Stimulated activated CD4-positive, alpha-beta T cell treated with anti-CD3 and anti-CD28 coated beads, Interleukin-2, amount 100 ng/mL, for 24 hours (primary cell): Measurements from ENCODE around the gene VAC14.

Experiments
- DNase-seq, 2 donors: peaks; one replicate each; pipeline ENCODE4 v3.0.0-alpha.2; 2020

Gene VAC14

DNA sequence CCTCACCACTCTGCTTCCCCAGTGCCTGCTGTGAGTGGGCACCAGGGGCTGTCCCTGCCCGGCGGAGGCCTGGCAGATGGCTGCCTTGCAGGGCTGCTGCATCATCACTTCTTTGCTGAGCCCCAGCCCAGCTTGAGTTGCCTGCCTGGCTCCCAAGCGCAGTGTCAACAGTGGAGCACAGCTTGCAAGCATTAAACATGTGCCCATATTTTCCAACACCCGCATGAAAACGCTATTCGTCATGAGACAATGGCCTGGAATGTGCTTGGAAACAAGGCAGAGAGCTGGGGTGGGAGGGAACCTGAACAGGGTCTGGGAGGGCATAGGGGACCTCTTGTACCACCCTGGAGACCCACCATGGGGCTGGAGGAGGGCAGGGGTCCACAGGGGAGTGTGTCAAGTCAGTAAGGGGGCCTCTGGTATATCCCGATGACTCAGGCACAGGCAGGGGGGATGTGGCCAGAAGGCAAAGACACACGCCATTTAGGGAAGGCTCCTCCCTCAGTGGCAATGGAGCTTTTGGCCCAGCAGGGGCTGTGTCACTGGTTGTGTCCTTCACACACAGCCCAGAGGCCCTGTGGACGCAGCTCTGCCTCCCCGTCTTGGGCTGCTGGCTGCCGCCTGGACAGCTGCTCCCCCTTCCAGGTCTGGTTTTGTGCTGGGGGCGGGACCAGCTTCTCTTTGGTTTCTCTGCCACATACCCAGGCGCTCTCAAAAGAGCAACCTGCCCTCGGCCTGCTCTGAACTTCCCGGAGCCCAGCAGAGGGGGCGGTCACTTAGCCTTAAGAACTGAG is 97.7 kb downstream of the VAC14 start:
- DNase-seq, result no peak

DNA sequence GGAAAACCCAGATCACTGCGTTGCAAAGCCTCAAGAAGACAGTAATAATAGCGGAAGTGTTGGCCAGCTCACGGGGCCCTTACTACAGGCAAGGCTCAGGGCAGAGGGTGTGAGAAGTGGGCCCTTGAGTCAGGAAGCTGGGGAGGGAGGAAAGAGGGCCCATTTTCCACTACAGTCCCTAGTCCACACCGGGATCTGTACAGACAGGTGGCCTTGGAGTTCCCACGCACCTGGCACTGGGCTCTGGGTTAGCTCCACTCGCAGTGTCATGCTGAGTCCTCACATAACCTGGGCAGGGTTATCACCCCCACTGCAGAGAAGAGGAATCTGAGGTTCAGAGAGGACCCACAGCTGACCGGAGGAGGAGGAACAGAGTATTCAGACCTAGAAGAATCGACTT is 98.3 kb downstream of the VAC14 start:
- no peak for DNase-seq

- DNase-seq, result no peak
Observed at GRCh38 chr16:70701998-70702397, 99.0 kb downstream of the VAC14 start.

GRCh38 chr16:70701596-70701995 is 99.4 kb downstream of the VAC14 start:
- no peak for DNase-seq

- no peak for DNase-seq
Observed at GRCh38 chr16:70701036-70701435, 99.9 kb downstream of the VAC14 start.

- no peak for DNase-seq
Observed at GRCh38 chr16:70700101-70701020, 100.6 kb downstream of the VAC14 start.

GRCh38 chr16:70699696-70700095 is 101.3 kb downstream of the VAC14 start:
- no peak for DNase-seq

GRCh38 chr16:70698901-70699300 is 102.1 kb downstream of the VAC14 start:
- no peak for DNase-seq

DNA sequence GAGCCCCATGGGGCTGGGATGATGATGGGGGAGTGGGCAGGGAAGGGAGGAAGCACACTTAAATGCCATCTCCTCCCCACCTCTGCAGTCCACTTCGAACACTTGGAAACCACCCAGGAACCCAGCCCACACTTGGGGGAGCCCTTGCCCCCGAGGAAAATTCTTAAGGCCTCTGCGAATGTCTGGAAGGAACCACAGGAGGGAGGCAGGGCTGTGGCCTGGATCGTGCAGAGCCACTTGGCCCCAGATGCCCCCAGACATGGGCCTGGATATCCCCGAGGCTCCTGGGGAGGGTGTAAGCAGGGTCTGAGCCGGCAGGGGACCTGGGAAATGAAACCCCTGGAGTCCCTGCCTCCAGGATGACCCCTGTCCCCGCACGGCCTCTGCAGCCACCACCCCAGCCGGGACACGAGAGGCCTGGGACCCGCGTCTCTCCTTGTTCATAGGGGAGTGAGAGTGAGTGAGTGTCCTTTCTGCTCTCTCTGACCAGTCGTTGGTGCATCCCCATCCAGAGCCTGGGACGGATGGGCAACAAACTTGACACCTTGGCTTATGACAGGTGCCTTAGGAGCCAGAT is 103.3 kb downstream of the VAC14 start:
- DNase-seq, result no peak

- DNase-seq, result no peak
Observed at GRCh38 chr16:70696952-70697593, 103.9 kb downstream of the VAC14 start.

DNA sequence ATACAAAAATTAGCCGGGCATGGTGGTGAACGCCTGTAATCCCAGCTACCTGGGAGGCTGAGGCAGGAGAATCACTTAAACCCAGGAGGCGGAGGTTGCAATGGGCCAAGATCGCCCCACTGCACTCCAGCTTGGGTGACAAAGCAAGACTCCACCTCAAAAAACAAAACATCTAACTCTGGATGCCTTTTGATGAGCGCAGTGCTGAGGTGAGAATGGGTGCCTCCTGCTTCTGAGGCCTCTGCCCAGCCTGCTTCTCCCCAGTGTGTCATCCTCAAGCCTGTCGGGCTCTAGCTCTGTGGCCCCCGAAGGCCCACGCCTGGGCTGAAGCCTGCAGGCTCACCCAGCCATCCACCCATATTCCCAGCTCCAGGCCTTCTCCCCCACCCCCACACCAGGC is 104.6 kb downstream of the VAC14 start:
- no peak for DNase-seq

DNA sequence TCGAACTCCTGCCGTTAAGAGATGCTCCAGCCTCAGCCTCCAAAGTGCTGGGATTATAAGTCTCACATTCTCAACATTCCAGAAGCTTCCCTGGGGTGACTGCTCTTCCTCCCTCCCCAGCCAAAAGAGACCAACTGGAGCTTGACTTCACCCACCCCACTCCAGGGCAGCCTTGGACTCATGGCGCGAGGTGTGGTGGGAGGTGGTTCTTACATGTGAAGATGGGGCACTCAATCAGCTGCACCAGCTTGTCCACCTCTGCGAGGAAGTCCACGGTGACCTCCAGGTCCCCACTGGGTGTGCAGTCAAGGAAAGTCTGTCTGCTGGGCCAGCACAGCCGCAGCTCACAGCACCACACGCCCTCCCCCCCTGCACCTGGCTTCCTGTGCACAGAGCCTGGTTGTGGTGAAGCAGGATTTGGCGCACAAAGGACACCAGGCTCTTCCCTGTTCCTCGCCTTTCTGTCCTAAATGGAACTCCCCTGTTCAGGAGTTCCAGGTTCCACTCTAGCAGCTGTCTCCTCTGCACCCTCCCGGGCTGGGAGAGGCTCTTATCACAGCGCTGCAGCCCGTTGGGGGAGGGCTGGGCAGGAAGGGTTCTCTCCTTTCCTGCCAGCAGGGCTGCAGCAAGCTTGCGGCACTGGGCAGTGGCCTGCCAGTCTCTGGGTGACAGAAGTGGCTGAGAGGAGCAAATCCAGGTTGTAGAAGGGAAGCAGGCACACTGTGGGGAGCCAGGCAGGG is 105.5 kb downstream of the VAC14 start:
- DNase-seq, result no peak

- DNase-seq, result no peak
Observed at GRCh38 chr16:70694868-70695218, 106.1 kb downstream of the VAC14 start.

DNA sequence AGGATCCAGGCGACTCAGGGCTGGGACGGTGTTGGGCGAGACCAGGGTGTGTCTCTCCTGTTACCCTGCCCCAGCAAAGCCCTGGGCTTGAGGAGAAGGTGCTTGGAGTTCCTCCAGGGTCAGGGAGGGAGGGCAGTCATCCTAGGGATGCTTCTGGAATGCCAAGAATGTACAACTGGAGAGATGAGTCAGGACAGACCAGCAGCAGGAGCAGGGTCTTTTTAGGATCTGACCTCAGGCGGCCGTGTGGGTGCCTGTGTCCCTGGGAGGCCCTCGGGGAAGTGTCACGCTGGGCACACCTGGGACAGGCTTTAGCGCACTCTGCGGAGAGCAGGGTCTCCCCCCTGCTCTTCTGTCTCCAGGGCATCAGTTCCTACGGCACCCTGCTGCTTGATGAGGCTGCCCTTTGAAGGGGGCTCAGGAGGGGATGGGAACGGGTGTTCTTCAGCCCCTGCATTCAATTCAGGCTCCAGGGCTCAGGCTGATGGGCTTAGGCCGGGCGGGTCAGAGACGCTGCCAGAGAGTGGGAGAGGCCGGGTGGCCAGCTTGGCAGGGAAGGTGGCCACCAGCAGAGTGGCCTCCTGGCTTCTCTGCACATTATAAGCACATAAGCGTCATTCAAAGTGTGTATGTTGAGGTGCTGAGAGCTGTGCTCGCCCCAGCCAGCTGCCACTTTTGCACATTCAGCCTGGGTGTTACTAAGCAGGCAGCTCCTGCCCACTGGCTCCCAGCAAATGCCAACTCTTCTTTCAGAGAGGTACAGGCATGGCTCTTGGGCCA is 106.7 kb downstream of the VAC14 start:
- no peak for DNase-seq

DNA sequence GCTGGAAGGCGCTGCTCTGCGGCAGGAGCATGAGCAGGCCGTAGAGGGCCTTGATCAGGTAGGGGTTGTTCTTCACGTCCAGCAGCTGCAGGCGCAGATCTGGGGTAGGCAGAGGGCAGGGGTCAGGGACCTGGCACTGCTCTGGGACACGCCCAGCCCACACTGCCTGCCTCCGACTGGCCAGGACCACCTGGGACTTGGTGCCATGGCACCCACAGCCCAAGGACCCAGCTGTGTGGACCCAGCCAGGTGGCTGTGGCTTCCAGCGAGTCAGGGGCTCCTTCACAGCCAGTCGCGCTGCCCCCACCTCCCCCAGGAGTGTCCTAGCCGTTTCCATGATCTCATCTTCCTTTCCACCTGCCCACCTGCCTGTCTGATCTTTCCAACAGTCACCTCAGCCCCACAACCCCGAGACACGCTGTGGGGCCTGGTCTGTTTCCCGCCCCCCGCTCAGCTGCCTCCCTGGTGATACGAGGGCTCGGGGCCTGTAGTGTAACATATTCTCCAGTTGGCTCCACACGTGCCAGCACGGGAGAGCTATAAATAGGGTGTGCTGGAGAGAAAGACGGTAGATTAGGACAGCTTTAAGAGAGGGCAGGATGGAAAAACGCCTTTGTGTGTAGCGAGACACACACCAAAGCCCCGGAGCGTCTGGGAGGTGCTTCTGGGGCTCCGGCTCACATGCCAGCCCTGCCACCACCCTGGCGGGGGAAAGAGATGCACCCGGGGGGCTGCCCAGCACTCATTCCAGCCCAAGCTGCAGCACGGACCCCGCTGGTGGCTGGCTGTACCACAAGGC is 107.9 kb downstream of the VAC14 start:
- DNase-seq, result no peak

DNA sequence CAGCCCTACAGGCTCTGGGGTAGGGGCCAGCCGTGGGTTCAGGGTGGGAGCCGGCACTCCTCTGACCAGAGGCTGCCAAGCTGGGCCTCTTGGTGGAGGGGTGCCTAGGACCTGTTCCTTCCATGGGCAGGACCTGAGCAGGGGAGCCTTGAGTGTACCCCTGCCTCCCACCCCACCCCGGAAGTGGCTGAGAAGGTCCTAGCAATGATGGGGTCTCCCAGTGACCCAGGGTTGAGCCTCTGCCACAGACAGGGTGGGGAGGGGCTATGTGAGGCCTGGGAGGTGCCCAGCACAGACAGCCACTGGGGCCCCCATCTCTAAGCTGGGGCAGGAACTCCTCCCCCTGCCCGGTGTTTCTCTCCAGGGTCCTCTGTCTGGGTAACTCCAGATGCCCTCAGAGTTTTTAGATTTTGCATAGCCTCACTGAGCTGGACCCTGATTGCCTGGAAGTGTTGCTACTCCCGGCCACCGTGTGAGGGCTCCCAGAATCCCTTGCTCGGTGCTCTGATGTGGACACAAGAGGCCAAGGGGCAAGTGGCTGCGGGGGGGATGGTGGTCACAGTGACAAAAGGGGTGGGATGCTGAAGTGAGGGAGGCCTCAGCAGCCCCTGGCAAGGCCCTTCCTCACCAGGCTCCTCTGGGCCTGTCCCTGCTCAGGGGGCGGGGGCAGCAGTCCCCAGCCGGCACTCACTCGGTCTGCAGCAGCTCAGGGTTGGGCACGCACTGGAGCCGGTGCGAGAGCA is 108.7 kb downstream of the VAC14 start:
- no peak for DNase-seq

DNA sequence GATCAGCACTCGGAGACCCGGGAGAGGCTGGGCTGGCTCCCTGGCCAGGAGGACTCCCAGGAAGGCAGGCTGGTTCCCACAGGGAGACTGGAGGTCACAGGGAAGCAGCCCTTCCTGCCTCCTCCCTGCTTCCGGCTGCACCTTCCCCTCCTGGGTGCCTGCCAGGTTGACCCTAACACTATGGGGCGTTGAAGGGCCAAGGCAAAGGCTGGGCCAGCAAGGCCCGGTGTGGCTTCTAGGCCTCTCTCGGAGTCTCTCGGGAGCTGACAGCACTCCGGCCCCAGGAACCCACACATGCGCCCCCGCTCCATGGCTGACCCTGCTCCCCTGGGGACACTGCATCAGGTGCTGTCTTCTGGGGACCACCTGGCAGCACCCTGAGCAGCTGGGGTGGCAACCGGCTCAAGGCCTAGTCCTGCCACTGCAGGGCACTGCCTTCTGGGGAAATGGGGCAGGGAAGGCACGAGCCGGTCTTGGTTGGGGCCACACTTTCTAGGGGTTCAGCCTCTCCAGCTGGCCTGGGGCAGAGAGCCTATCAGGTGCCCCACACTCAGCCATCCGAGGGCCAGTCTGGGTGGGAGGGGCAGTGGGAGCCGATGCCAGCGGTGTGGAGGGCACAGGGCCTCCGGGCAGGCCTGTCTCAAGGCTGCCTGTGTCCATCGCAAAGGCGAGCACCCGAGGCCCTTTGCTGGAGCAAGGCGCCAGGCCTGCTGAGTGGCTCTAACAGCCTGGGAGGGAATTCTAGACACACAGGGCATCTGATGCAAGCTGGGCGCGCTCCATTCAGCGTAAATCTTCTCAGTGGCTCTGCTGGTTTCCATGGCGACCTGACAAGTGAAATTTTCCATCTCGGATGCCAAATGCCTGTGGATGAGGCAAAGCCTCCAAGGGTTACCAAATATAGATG is 109.5 kb downstream of the VAC14 start:
- DNase-seq, result no peak

DNA sequence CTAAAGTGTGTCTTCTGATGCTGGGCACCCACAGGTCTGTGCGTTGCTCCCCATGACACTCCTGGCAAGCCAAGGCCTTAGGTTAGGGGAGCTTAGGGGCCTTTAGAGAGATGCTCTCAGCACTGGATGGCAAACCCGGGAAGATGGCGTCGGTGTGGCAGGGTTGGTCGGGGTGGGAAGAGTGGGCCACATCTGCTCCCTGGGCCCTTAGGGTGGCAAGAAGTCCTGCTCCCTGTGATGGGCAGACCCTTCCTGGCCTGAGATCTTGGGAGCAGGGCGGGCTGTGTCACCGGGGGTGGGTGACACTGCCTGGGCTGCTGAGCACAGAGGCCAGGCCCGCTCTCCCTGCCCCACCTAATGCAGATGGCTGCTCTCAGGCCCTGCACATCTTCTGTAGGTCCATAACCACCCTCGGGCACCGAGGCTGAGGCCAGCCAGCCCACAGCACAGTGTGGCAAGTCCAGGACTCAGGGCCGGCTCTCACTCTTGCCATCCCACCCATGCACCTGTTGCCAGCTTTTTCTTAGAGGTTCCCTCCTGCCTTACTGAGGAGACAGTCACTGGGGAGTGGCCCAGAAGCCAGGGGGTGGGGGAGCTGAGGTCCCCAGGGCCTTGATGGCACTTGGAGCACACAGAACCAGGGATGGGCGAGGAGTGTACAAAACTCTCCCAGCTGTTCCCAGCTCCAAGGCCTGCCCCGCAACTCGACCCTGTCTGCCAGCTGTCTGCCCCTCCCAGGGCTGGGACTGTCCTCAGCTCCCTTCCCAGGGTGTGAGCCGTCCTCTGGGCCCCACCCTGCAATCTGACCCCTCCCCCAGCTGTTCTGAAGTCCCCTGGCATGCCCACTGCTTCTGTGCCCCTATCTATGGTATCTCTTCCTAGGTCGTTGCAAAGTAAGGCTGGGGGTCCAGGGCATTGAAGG is 110.7 kb downstream of the VAC14 start:
- no peak for DNase-seq
